C1 segment of cervical spinal cord (tissue), 14 donors: ENCODE data around the gene NHP2.
A peak's percentile ranks its signal among the peaks of the same experiment; 100 is the strongest.
"Not testable (repeated sequence)": the region's sequence is repeated elsewhere in the genome, so short reads cannot be mapped to it uniquely, and the experiment has no call there.

Experiments
- DNase-seq, 14 donors: peaks; one replicate each; lab custom pipeline; 2025; lab: John Stamatoyannopoulos, UW

NHP2 gene

DNA sequence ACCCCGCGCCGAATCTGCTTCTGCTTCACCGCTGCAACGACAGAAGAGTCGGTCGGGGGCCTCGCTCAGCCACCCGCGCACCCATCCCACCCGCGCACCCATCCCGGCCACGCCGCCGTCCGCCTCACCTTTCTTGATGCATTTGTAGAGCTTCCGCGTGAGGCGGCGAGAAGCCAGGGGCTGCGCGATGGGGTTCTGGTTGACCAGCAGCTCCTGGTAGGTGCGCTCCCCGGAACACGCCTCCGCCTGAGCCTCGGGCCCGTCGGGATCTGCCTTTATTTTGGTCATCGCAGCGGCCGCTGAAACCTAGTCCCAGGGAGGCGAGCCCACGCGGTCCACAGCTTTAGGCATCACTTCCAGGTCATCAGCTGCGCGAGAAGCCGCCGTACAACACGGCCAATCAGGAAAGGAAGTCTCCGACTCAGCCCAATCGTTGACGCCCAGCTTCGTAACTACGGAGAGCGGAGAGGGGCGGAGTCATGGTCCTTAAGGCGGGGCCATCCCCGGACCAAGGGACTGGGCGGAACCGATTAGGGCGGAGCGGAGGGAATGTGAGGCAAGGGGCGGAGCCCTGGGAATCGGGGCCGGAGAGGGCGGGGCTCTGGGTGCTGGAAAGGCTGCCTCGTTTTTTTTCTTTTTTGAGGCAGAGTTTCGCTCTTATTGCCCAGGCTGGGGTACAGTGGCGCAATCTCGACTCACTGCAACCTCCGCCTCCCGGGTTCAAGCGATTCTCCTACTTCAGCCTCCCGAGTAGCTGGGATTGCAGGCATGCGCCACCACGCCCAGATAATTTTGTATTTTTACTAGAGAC is at the start of gene NHP2:
NHP2 (minus strand) TSS at position 356 of the 811 bp plus-strand sequence; CDS start at position 288, 68 bp downstream.
- DNase-seq, result peak; percentile 59 to 99 (median 96)

DNA sequence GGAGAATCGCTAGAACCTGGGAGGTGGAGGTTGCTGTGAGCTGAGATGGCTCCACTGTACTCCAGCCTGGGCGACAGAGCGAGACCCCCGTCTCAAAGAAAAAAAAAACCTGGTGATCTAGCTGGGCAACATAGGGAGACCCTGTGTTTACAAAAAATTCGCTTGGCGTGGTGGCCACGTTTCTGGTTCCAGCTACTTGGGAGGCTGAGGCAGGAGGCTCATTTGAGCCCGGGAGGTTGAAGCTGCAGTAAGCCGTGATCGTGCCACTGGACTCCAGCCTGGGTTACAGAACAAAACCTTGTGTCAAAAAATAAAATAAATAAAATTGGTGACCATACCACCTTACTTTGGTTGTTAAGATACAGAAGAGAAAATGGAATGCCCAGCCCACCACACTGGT is 48.9 kb upstream of the NHP2 start:
- no peak for DNase-seq

DNA sequence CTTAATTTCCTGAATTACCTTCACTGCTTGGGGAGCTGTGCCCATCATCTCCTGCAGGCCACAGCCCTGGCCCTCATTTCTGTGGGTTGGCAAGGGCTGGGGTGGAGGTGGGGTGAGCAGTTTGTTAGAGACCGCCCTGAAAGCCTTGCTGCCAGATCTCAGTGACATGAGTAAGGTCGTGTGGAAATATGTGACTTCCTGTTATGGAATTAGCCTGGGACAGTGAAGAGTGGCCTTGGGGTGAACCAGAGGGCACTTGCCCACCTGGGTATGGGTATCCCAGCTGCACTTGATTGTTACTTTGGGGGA is 48.2 kb upstream of the NHP2 start:
- no peak for DNase-seq

DNA sequence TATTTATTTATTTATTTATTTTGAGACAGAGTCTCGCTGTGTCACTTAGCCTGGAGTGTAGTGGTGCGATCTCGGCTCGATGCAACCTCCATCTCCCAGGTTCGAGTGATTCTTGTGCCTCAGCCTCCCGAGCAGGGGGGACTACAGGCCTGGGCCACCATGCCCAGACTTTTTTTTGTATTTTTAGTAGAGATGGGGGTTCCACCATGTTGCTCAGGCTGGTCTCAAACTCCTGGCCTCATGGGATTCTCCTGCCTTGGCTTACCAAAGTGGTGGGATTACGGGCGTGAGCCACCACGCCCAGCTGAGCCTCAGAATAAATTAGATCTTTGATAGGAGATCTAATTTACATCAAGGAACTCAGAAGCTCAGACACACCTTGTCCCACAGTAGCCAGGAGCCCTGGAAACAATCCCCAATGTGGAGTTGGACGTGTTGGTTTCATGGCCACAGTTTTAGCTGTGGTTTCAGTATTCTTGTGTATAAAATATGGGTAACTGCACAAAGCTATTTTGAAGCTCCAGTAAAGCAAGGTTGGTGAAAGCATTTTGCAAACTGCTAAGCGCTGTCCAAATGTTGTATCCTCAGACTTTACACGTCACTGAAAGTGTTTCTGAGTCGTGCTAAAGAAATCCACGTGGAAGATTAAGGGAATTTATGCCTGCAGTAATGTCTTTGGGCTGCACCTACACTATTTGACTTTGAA is 47.7 kb upstream of the NHP2 start:
- no peak for DNase-seq

DNA sequence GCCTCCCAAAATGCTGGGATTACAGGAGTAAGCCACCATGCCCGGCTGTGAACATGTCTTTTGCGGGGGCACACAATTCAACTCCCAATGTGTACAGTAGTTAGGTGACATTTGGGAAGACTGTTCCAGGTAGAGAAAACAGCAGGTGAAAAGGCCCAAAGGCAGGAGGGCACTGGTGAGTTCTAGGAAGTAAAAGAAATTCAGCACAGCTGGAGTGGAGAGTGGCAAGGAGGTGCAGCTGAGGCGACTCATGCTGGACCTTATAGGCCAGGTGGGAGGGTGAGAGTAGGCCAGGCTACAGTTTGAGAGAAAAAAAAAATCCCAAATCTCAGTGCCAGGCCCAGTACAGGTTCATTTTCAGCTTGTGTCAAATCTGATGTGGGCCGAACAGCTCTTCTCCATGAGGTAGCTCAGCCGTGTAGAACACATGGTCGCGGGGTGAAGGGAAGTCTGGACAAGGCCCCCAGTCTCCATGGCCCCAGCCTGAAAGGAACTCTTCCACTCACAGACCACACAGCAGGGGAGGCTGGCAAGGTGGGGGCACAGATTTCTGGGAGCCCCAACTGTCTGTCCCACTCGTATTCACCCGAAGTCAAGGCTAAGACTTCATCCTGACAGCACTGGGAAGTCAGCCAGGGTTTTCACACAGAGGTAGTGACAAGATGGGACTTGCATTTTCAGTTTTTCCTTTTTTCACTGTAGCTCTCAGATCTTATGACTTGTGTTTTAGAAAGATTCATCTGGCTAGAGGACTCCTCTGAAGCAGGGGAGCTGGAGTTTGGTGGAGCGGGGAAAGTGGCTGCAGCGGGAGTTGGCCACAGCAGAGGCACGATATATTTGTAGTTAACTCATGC is 46.1 kb upstream of the NHP2 start:
- no peak for DNase-seq

DNA sequence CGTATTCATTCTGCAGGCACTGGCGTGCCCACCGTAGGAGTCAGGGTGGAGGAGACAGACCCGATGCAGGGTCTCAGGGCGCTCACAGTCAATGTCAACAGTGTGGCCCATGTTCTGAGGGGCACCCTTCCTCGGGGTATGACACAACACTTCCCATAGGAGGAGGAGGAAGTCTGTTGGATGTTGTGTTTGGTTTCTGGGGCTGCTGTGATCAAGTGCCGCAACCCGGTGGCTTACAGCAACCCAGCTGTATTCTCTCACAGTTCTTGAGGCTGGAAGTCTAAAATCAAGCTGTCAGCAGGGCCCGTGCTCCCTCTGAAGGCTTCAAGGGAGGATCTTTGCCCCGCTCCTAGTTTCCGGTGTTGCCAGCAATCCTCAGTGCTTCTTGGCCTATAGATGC is 45.0 kb upstream of the NHP2 start:
- DNase-seq, result no peak

DNA sequence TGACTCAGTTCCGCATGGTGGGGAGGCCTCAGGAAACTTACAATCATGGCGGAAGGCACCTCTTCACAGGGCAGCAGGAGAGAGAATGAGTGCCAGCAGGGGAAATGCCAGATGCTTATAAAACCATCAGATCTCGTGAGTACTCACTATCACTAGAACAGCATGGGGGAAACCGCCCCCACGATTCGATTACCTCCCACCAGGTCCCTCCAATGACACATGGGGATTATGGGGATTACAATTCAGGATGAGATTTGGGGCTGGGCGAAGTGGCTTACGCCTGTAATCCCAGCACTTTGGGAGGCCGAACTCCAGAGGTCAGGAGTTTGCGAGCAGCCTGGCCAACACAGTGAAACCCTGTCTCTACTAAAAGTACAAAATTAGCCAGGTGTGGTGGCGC is 44.5 kb upstream of the NHP2 start:
- DNase-seq, result not testable (repeated sequence)

DNA sequence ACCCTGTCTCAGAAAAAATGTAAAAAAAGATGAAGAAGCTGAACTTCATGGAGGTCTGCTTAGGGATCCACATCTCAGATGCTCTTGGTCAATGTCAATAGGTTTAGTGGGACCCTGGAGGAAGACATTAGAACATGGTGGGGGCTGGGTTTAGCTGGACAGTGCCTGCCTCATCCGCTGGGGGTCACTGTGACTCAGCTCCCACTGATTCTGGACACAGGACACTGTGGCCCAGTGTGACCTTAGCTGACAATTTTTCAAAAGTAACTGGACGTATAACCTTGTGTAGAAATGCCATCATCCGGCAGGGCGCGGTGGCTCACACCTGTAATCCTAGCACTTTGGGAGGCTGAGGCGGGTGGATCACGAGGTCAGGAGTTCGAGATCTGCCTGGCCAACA is 43.3 kb upstream of the NHP2 start:
- DNase-seq, result no peak

DNA sequence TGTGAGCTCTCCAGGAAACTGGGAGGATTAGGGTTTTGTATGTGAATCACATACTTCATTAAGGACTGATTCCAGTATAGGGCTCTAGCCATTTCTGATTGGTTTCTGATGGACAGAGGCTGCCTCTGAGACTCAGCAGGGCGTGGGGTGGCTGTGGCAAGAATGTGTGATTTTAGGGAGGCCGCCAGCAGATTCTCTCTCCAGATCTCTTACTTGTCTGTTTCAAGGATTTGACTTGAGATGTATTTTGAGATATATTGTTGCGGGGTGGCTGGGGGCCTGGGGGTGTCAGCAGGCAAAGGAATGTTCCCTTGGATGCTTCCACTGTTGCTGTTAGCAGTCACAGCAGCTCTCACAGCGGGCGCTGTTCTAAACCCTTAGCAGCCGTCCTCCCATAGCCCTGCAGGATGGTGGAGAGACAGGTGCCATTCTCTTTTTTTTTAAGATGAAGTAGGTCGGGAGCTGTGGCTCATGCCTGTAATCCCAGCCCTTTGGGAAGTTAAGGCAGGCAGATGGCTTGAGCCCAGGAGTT is 42.7 kb upstream of the NHP2 start:
- no peak for DNase-seq

DNA sequence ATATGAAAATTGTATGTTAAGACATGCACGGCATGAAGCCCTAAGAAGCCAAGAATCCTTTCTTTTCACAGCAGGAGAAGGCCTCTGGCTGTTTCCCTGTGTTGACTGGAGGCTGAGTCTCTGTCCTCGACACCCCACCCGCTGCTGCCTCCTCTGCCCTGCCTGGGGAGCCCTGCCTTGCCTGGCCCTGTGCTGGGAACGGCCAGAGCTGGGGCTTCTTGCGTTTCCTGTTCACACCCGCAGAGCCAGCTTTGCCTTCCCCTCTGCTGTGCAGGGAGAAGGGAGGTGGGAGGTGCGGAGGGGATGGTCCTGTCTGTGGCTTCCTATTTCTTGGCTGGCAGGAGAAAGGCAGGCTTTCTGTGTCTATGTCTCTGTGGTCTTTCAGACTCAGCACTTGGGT is 40.3 kb upstream of the NHP2 start:
- DNase-seq, result no peak

DNA sequence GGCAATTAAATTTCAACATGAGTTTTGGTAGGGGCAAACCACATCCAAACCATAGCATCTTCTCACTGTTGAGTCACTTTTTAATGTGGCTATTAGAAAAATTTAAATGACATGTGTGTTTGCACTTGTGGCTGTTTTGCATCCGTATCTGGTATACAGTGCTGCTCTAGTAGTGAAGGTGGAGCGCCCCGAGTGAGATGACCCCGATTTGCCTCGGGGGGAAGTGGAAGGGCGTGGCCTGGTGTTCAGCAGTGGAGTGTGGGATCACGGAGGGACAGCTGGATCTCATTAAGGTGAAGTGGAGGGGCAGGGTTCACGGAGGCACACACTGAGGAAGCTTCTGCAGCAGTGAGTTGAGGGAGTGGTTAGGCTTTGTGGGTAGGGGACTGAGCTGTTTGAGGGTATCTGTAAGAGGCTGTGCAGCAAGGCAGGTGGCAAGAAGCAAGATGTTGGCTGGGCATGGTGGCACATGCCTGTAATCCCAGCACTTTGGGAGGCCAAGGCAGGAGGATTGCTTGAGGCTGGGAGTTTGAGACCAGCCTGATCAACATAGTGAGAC is 39.6 kb upstream of the NHP2 start:
- no peak for DNase-seq

DNA sequence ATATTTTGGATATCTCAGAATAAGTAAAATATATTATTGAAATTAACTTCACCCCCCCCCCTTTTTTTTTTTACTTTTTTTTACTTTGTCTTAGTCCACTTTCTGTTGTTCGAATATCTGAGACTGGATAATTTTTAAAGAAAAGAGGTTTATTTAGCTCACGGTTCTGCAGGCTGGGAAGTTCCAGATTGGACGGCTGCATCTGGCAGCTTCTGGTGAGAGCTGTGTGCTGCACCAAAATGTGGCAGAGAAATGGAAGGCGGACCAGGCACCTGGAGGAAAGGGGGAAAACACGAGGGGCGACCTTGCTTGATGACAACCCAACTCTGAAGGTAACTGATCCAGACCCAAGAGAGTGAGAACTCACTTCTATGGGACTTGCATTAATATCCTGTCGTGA is 39.1 kb upstream of the NHP2 start:
- DNase-seq, result no peak

DNA sequence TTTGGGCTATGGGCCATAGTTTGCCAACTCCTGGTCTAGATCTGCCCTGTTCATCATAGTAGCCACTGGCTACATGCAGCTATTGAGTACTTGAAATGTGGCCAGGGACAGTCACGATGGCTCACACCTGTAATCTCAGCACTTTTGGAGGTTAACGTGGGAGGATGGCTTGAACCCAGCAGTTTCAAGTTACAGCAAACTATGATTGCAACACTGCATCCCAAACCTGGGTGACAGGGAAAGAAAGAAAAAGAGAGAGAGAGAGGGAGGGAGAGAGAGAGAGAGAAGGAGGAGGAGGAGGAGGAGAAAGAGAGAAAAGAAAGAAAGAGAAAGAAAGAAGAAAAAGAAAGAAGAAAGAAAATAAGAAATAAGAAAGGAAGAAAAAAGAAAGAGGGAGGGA is 38.6 kb upstream of the NHP2 start:
- DNase-seq, result no peak

DNA sequence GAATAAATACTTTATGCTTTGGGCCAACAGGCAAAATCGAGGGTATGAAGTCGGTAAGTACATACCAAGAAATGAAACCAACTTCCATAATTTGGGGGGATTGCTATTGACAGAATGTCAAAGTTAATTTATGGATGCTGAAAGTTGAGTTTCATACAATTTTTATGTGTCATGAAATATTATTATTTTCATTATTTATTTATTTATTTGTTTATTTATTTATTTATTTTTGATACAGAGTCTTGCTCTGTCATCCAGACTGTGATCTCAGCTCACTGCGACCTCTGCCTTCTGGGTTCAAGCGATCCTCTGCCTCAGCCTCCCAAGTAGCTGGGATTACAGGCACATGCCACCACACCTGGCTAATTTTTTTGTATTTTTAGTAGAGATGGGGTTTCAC is 38.0 kb upstream of the NHP2 start:
- DNase-seq, result no peak

DNA sequence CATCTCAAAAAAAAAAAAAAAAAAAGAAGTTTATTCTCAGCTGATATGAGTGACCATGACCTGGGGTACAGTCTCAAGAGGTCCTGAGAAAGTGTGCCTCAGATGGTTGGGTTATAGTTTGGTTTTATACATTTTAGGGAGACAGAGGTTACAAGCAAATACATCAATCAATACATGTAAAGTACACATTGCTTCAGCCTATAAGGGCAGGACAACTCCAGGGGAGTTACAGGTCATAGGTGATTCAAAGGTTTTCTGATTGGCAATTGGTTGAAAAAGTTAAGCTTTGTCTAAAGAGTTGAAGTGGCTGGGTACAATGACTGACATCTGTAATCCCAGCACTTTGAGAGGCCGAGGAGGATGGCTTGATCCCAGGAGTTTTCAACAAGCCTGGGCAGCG is 35.7 kb upstream of the NHP2 start:
- no peak for DNase-seq

DNA sequence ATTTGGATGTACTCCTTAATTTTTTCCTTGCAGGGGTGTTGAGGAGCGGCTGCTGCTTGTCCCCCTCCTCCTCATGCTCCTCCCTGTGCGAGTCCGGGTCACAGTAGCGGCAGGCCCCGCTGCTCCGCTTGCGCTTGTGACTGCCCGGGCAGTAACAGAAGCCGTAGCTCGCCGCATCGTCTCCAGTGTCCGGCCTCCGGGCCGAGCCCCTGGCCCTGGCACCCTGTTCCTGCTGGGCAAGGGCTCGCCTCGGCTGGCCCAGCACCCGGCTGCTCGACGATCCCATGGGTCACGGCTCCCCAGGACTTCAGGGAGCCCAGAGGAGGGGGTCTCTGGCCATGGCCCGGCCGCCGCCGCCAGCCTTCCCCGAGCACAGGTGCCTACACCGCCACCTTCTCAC is 33.3 kb upstream of the NHP2 start, which contains the start of gene GMCL2:
GMCL2 (minus strand) TSS at position 358 of the 400 bp plus-strand sequence; CDS start at position 286, 72 bp downstream.
- no peak for DNase-seq

DNA sequence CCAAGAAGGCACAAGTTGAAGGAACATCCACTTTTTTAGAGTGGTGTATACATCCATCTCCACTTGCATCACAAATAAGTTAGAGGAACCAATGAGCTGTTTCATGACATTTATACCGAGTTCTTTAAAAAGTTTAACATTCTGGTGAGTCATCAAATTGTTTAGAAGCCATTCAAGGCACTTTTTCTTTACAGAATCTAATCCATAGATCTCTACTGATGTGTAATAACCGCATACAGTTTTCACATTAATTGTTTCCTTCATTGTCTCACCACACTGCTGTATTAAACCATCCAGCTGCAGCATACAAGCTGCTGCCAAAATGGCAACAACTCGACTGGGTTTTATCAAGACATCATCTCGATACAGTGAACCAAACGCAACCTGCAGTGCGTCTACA is 32.7 kb upstream of the NHP2 start:
- no peak for DNase-seq

DNA sequence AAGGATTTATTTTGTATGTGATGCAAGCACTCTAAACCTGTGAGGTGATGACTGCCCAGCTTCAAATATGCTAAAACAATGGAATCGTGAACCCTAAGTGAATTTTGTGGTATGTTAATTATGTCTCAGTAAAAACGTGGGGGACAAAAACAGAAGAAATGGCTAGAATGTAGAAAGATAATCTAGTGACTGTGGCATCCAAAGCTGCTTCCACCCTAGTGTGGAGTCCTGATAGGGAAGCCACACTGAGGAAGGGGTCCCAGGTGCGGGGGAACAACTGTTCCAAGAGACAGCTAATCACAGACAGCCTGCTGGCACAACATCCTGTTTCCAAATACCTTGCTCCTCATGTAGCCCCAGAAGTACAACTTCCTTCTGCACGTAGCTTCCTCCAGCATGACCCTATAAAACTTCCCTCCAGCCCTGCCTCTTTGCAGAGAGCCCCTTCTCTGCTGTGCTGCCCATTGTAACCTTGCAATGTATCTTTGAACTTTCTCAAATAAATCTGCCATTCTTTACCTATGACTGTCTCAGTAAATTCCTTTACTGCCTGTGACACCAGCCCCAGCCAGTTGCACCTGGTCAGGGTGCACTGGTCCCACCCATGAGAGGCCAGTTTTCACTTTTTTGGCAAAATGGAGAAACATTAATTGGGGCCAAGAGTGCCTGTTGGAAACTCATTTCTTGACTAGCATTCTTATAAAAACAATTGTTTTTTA is 28.6 kb upstream of the NHP2 start:
- DNase-seq, result no peak

DNA sequence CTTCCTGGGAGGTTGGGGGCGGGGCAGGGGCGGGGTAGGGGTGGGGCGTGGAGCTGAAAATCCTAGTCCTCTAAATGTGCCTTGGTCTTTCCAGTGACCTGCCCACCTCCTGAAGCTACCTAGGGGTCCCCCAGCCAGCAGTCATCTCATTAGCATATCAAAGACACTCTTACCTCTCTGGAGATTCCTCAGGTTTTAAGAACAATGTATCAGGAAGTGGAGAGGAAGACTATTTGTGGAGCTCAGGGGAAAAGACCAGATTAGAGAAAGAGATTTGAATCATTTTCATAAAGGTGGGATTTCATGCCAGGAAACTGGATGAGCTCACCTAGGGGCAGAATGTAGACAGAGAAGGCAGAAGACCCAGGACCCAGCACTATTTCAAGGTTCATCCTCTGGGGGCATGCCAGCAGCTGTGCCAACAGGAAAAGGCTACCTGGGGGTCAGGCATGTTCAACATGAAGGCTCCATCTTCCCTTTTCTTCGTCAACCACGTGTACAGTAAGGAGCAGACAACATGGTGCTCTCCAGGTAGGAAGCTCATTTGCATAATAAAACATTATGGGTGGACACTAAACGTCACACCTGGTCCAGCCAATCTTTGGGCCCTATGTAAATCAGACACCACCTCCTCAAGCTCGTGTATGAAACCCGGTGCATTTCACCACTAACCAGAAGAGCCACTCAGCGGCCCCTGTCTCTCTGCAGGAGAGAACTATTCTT is 26.6 kb upstream of the NHP2 start:
- no peak for DNase-seq

DNA sequence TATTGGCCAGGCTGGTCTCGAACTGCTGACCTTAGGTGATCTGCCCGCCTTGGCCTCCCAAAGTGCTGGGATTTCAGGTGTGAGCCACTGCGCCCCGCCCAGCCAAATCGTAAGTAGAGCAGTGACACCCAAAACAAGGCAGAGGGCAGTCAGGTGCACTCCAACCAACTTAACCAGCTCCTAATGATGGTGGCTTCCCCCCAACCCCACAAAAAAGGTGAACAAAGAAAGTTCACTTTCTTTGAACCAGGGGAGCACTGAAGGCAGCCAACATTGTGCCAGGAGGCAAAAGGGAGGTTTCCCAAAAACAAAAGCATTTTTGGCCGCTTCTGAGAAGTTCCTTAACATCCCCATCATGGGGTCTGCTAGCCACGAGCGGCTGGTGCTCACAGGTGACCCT is 23.9 kb upstream of the NHP2 start:
- no peak for DNase-seq
